GM19099 (cell line): Measurements from ENCODE around the gene DRAXIN.

Source experiments
- POLR2A ChIP-seq: IDR thresholded peaks from 3 replicates; pipeline ENCODE4 v1.6.1; 2011; ENCODE audit warnings: low read depth; ENCODE audit not compliant: insufficient read length; ENCODE audit errors: extremely low read depth

The DRAXIN gene

GRCh38 chr1:11746795-11747487, 55.4 kb downstream of the DRAXIN start:
- TF ChIP-seq POLR2A, result no peak

- no peak for TF ChIP-seq POLR2A
Measured at GRCh38 chr1:11748294-11749202, 57.0 kb downstream of the DRAXIN start.

- no peak for TF ChIP-seq POLR2A
Measured at GRCh38 chr1:11749203-11749689, 57.7 kb downstream of the DRAXIN start.

DNA sequence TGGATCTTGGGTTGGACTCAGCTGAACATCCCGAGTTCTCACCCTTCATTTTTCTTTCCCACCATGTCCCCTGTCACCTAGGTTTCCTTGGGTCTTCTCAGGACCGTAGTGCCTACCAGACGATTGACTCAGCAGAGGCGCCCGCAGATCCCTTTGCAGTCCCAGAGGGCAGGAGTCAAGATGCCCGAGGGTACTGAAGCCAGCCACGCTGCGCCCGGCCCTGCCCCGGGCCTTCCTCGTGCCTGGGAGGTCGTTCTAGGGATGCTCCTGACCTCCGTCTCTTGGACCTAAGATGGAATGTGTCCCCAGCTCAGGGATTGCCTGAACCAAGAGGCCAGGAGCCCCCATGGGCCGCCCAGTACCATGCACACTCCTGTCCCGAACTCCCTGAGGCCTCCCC, 58.5 kb downstream of the DRAXIN start:
- TF ChIP-seq POLR2A, result no peak

DNA sequence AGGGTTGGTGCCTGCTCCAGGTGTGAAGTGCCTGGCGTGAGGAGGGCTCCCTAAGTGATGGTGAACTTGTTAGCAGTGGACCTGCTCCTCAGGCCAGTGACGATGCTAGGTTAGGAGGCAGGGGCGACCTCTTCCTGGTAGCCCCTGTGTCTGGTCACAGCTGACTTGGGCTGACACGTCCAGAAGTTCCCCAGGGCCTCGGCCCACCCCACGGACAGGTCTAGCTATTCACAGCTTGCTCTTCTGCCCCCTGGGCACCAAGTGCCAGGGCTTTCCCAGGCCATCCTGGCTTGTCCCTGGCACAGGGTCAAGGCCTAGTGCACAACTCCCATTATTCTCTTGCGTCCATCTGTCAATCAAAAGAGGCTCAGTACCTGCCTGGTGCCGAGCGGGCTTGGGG, 59.6 kb downstream of the DRAXIN start:
- no peak for TF ChIP-seq POLR2A

- no peak for TF ChIP-seq POLR2A
Measured at GRCh38 chr1:11752359-11753088, 61.0 kb downstream of the DRAXIN start.

- TF ChIP-seq POLR2A, result no peak
Measured at GRCh38 chr1:11753555-11754208, 62.2 kb downstream of the DRAXIN start.

- TF ChIP-seq POLR2A, result no peak
Measured at GRCh38 chr1:11757047-11757446, 65.5 kb downstream of the DRAXIN start.

DNA sequence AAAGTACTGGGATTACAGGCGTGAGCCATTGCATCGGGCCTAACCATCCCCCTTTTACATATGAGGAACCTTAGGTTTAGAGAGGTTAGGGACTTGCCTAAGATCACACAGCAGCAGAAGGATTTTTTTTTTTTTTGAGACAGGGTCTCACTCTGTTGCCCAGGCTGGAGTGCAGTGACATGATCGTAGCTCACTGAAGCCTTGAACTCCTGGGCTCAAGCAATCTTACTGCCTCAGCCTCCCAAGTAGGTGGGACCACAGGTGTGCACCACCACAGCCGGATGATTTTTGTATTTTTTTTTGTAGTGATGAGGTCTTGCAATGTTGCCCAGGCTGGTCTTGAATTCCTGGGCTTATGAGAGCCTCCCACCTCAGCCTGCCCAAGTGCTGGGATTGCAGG, 68.3 kb downstream of the DRAXIN start:
- TF ChIP-seq POLR2A, result no peak

GRCh38 chr1:11761285-11761684, 69.8 kb downstream of the DRAXIN start:
- no peak for TF ChIP-seq POLR2A

DNA sequence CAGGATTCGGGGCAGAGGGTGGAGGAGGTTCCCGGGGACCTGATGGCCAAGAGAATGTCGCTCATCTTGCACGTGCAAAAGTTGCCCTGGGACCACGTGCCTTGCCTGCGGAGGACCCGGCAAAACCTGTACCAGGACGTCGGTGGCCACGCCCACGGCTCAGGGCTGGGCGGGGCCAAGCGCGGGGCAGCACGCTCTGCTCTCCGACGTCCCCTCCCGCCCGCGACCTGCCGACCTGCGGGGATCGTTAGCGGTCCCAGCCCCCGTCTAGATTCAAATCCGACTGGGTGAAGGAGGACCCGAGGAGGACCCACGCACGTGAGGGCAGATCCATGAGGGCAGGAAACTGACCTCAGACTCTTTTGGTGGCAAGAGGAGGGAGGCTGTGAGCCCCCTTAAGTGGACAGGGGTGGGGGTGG, 70.5 kb downstream of the DRAXIN start, which contains the start of gene C1orf167:
Gene C1orf167 (plus strand): TSS at position 206 of the 419 bp plus-strand sequence. CDS start 2,208 bp downstream, outside the sequence.
- no peak for TF ChIP-seq POLR2A

- no peak for TF ChIP-seq POLR2A
Measured at GRCh38 chr1:11764115-11764514, 72.6 kb downstream of the DRAXIN start.

GRCh38 chr1:11764519-11764918, 73.0 kb downstream of the DRAXIN start:
- no peak for TF ChIP-seq POLR2A

GRCh38 chr1:11765661-11766428, 74.3 kb downstream of the DRAXIN start:
- TF ChIP-seq POLR2A, result no peak
